Gastrocnemius medialis (tissue), 4 donors: ENCODE results near the gene OR2T29. TPM values are rescaled to one million over a fixed set of nuclear protein-coding genes. Genes with fewer than 3 reads are reported as not detected.
"Not testable (repeated sequence)": the region's sequence is repeated elsewhere in the genome, so short reads cannot be mapped to it uniquely, and the experiment has no call there.

Experiments used
- ATAC-seq, 2 donors: fragments of 150-250 bp; one replicate each; pipeline ENCODE4 v1.9.1; 2016
- DNase-seq, 2 donors: peaks; one replicate each; pipeline ENCODE4 v3.0.0-alpha.2; 2019
- H3K27ac ChIP-seq, 4 donors: fragments of 200-600 bp; sonication (generic); 1 replicate in 1 of 4; 2 replicates in 3 of 4; pipeline ENCODE4 v1.5.1; 2016 to 2018; ENCODE audit warnings: mild to moderate bottlenecking in 2 of 4, moderate library complexity in 1 of 4
- H3K27me3 ChIP-seq, 3 donors: fragments of 200-600 bp; sonication (generic) in 2 of 3; 1 replicate in 1 of 3; 2 replicates in 2 of 3; pipeline versions ENCODE4 v1.5.1 to v1.6.0; 2016 to 2019; ENCODE audit warnings: mild to moderate bottlenecking in 1 of 3, moderate library complexity in 1 of 3
- H3K36me3 ChIP-seq, 2 donors: fragments of 200-600 bp; sonication (generic) in 1 of 2; one replicate each; pipeline ENCODE4 v1.5.1; 2017 to 2018
- H3K4me1 ChIP-seq, 2 donors: fragments of 200-600 bp; sonication (generic) in 1 of 2; one replicate each; pipeline ENCODE4 v1.5.1; 2016 to 2017; ENCODE audit warnings: mild to moderate bottlenecking in 2 of 2
- H3K4me3 ChIP-seq, 4 donors: fragments of 200-600 bp; sonication (generic) in 3 of 4; 1 replicate in 1 of 4; 2 replicates in 3 of 4; pipeline ENCODE4 v1.5.1; 2016 to 2019; ENCODE audit warnings: mild to moderate bottlenecking in 2 of 4
- H3K9me3 ChIP-seq, 3 donors: fragments of 200-600 bp; sonication (generic) in 2 of 3; 1 replicate in 1 of 3; 2 replicates in 2 of 3; pipeline ENCODE4 v1.5.1; 2016 to 2019
- CTCF ChIP-seq, 5 experiments: fragments of 450-650 bp in 3 of 5; fragments of 200-600 bp in 2 of 5; sonication (generic) in 2 of 5; IDR thresholded peaks in 4 of 5; conservative IDR thresholded peaks in 1 of 5; 1 replicate in 4 of 5; 2 replicates in 1 of 5; pipeline ENCODE4 v1.5.1; 2016 to 2019; ENCODE audit warnings: antibody characterized with exemption in 5 of 5, mild to moderate bottlenecking in 3 of 5, moderate library complexity in 3 of 5
- POLR2A ChIP-seq, 2 donors: fragments of 450-650 bp; IDR thresholded peaks; one replicate each; pipeline ENCODE4 v1.6.1; 2017; ENCODE audit warnings: antibody characterized with exemption in 2 of 2, mild to moderate bottlenecking in 2 of 2, moderate library complexity in 2 of 2
- in situ Hi-C, 4 donors: fragments of 200-750 bp; cut with MboI; loops; one replicate each; pipeline versions ENCODE4 v1.15.0 to v1.8.0; 2017; ENCODE audit warnings: low sequenced_read_pairs in 4 of 4
- intact Hi-C: fragments of 100-400 bp; cut with DNase I; formaldehyde crosslinking; loops from one replicate; pipeline ENCODE4 v1.15.1; 2023; ENCODE audit warnings: low total_unique reads
- total RNA-seq, 4 donors: library from RNA; depleted of rRNA; stranded (reverse); fragments of >200 nt; gene quantifications; one replicate each; pipeline versions ENCODE4 v1.1.0 to v1.2.3, GENCODE V29; 2016

The OR2T29 gene
- total RNA-seq, 4 donors from 2014 or later = not detected

- intact Hi-C loops (no loop called here), in situ Hi-C loops (no loop called here)
- Histone ChIP-seq H3K4me3 (no peak overlapping the region), H3K27me3 (no peaks in the 10 kb centered on the region), H3K9me3 (no peaks in the 10 kb centered on the region), H3K27ac (no peak overlapping the region), H3K36me3 (no peaks in the 10 kb centered on the region), H3K4me1 (no peaks in the 10 kb centered on the region)
- DNase-seq = no peak
- no peak for ATAC-seq
- TF ChIP-seq CTCF (IDR thresholded peaks at IDR 0.05 in 4 of 5, conservative IDR thresholded peaks at IDR 0.05 in 1 of 5) = no peak
- TF ChIP-seq POLR2A (IDR thresholded peaks at IDR 0.05) = no peak
These were observed 22.7 kb upstream of the OR2T29 start for GRCh38 chr1:248585266-248585665.

GRCh38 chr1:248576260-248576980 lies 13.8 kb upstream of the OR2T29 start:
- H3K9me3 ChIP-seq = no peaks in the 10 kb centered on the region
- ATAC-seq = no peak

GRCh38 chr1:248574657-248575056 lies 12.1 kb upstream of the OR2T29 start, which contains the start of gene OR2T34:
TSS of gene OR2T34 (minus strand) at chr1:248574757. CDS start at chr1:248574757, 0 bp downstream.
- H3K36me3 ChIP-seq, ATAC-seq, in situ Hi-C loops: not testable (repeated sequence)

More at GRCh38 chr1:248576260-248576980, 13.8 kb upstream of the OR2T29 start:
- Histone ChIP-seq H3K36me3 (no peaks in the 10 kb centered on the region), H3K4me1 (no peaks in the 10 kb centered on the region), H3K27me3 (no peaks in the 10 kb centered on the region), H3K27ac (no peak overlapping the region), H3K4me3 (no peak overlapping the region)
- DNase-seq = no peak
- in situ Hi-C loops (no loop called here), intact Hi-C loops (no loop called here)
- TF ChIP-seq POLR2A (IDR thresholded peaks at IDR 0.05) (no peak), CTCF (IDR thresholded peaks at IDR 0.05 in 4 of 5, conservative IDR thresholded peaks at IDR 0.05 in 1 of 5) (no peak)

GRCh38 chr1:248573856-248574255 lies 11.3 kb upstream of the OR2T29 start:
- H3K36me3 ChIP-seq, in situ Hi-C loops: not testable (repeated sequence)

More at GRCh38 chr1:248574657-248575056, 12.1 kb upstream of the OR2T29 start, which contains the start of gene OR2T34:
- H3K4me1 ChIP-seq, H3K9me3 ChIP-seq, DNase-seq, intact Hi-C loops, H3K27ac ChIP-seq, H3K27me3 ChIP-seq, H3K4me3 ChIP-seq: not testable (repeated sequence)

GRCh38 chr1:248572049-248572448 lies 9.5 kb upstream of the OR2T29 start:
- H3K27ac ChIP-seq, H3K9me3 ChIP-seq, H3K27me3 ChIP-seq, ATAC-seq, DNase-seq, H3K4me3 ChIP-seq, intact Hi-C loops, H3K36me3 ChIP-seq, in situ Hi-C loops, H3K4me1 ChIP-seq: not testable (repeated sequence)

More at GRCh38 chr1:248573856-248574255, 11.3 kb upstream of the OR2T29 start:
- H3K27ac ChIP-seq, H3K4me1 ChIP-seq, intact Hi-C loops, H3K27me3 ChIP-seq, DNase-seq, ATAC-seq, H3K4me3 ChIP-seq, H3K9me3 ChIP-seq: not testable (repeated sequence)

GRCh38 chr1:248570811-248571210 lies 8.2 kb upstream of the OR2T29 start:
- H3K27me3 ChIP-seq, in situ Hi-C loops, DNase-seq, intact Hi-C loops, H3K9me3 ChIP-seq, ATAC-seq, H3K36me3 ChIP-seq, H3K27ac ChIP-seq, H3K4me3 ChIP-seq, H3K4me1 ChIP-seq: not testable (repeated sequence)

GRCh38 chr1:248569049-248569448 lies 6.5 kb upstream of the OR2T29 start:
- H3K4me1 ChIP-seq, H3K36me3 ChIP-seq, H3K27me3 ChIP-seq, in situ Hi-C loops, ATAC-seq, DNase-seq, H3K9me3 ChIP-seq, H3K4me3 ChIP-seq, H3K27ac ChIP-seq, intact Hi-C loops: not testable (repeated sequence)

- ATAC-seq, intact Hi-C loops, H3K9me3 ChIP-seq, H3K4me3 ChIP-seq, DNase-seq, H3K27ac ChIP-seq, H3K4me1 ChIP-seq, in situ Hi-C loops, H3K27me3 ChIP-seq, H3K36me3 ChIP-seq: not testable (repeated sequence)
These were observed 3.2 kb upstream of the OR2T29 start for GRCh38 chr1:248565530-248566373.

GRCh38 chr1:248551027-248551426 lies 11.5 kb downstream of the OR2T29 start:
- H3K4me3 ChIP-seq, H3K36me3 ChIP-seq, H3K4me1 ChIP-seq, intact Hi-C loops, H3K27me3 ChIP-seq, DNase-seq, in situ Hi-C loops, H3K27ac ChIP-seq, ATAC-seq, H3K9me3 ChIP-seq: not testable (repeated sequence)
